NCI-H82 (cell line): ENCODE results near the gene ASAP2.

ENCODE experiments used
- DNase-seq: peaks from one replicate; lab custom pipeline; 2025; lab: John Stamatoyannopoulos, UW

ASAP2 gene

GRCh38 chr2:9231291-9232165 is 24.9 kb downstream of the ASAP2 start:
- DNase-seq: no peak

GRCh38 chr2:9232166-9232479 is 25.5 kb downstream of the ASAP2 start:
- DNase-seq: no peak

GRCh38 chr2:9232886-9233285 is 26.3 kb downstream of the ASAP2 start:
- DNase-seq: no peak

GRCh38 chr2:9234680-9235146 is 28.1 kb downstream of the ASAP2 start:
- DNase-seq: no peak

GRCh38 chr2:9235147-9236044 is 28.8 kb downstream of the ASAP2 start:
- DNase-seq: peak; percentile 50

- DNase-seq: no peak
Observed at GRCh38 chr2:9236045-9236344, 29.4 kb downstream of the ASAP2 start.

- no peak for DNase-seq
Observed at GRCh38 chr2:9236867-9237266, 30.3 kb downstream of the ASAP2 start.

GRCh38 chr2:9237831-9238230 is 31.2 kb downstream of the ASAP2 start:
- DNase-seq: no peak

- peak; percentile 74 for DNase-seq
Observed at GRCh38 chr2:9238591-9239326, 32.1 kb downstream of the ASAP2 start.

- no peak for DNase-seq
Observed at GRCh38 chr2:9239616-9240015, 33.0 kb downstream of the ASAP2 start.

GRCh38 chr2:9240745-9241144 is 34.1 kb downstream of the ASAP2 start:
- DNase-seq: no peak

GRCh38 chr2:9241233-9241632 is 34.6 kb downstream of the ASAP2 start:
- no peak for DNase-seq

GRCh38 chr2:9243357-9243756 is 36.7 kb downstream of the ASAP2 start:
- DNase-seq: no peak

- no peak for DNase-seq
Observed at GRCh38 chr2:9244985-9245544, 38.5 kb downstream of the ASAP2 start.

- DNase-seq: peak; percentile 97
Observed at GRCh38 chr2:9247177-9247576, 40.6 kb downstream of the ASAP2 start.

- DNase-seq: peak; percentile 84
Observed at GRCh38 chr2:9247786-9248185, 41.2 kb downstream of the ASAP2 start.

- no peak for DNase-seq
Observed at GRCh38 chr2:9248363-9248762, 41.8 kb downstream of the ASAP2 start.

- DNase-seq: no peak
Observed at GRCh38 chr2:9249020-9249800, 42.6 kb downstream of the ASAP2 start.

- no peak for DNase-seq
Observed at GRCh38 chr2:9250091-9250490, 43.5 kb downstream of the ASAP2 start.

- DNase-seq: no peak
Observed at GRCh38 chr2:9250498-9251153, 44.0 kb downstream of the ASAP2 start.
